Nephron progenitor cell (in vitro differentiated cells): ENCODE results near the gene CTNNBL1.

Experiments
- DNase-seq: peaks from one replicate; pipeline ENCODE4 v3.0.0; 2021
- H3K27ac Mint-ChIP-seq: 2 replicates; pipeline ENCODE4 v1.8.0; 2021; ENCODE audit warnings: mild to moderate bottlenecking, moderate library complexity, mixed read lengths
- H3K27me3 Mint-ChIP-seq: 2 replicates; pipeline ENCODE4 v1.8.0; 2021; ENCODE audit warnings: mild to moderate bottlenecking, low read depth, mixed read lengths; ENCODE audit not compliant: poor library complexity
- H3K36me3 Mint-ChIP-seq: 2 replicates; pipeline ENCODE4 v1.8.0; 2021; ENCODE audit warnings: low read depth, mixed read lengths
- H3K4me1 Mint-ChIP-seq: 2 replicates; pipeline ENCODE4 v1.8.0; 2021; ENCODE audit warnings: mixed read lengths
- H3K4me3 Mint-ChIP-seq: 2 replicates; pipeline ENCODE4 v1.8.0; 2021; ENCODE audit warnings: mild to moderate bottlenecking, moderate library complexity, mixed read lengths
- H3K9me3 Mint-ChIP-seq: 2 replicates; pipeline ENCODE4 v1.8.0; 2021; ENCODE audit warnings: mild to moderate bottlenecking, moderate library complexity, mixed read lengths
- TF ChIP-seq, protein P1 (sequence below): fragments of 200-600 bp; sonication (generic); IDR thresholded peaks from 2 replicates; pipeline ENCODE4 v1.5.0; 2021; ENCODE audit warnings: antibody characterized with exemption

CTNNBL1 gene

DNA sequence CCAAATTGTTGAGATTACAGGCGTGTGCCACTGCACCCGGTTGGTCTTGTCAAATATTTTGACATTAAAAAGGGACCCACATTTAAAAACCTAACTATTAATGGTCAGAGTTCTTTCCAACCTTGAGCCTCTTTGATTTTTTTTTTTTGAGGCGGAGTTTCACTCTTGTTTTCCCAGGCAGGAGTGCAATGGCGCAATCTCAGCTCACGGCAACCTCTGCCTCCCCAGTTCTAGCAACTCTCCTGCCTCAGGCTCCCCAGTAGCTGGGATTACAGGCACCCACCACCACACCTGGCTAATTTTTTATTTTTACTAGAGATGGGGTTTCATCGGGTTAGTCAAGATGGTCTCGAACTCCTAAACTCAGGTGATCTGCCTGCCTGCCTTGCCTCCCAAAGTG lies 31.3 kb downstream of the CTNNBL1 start:
- no peak overlapping the region for H3K27ac Mint-ChIP-seq
- TF ChIP-seq, protein P1, sequence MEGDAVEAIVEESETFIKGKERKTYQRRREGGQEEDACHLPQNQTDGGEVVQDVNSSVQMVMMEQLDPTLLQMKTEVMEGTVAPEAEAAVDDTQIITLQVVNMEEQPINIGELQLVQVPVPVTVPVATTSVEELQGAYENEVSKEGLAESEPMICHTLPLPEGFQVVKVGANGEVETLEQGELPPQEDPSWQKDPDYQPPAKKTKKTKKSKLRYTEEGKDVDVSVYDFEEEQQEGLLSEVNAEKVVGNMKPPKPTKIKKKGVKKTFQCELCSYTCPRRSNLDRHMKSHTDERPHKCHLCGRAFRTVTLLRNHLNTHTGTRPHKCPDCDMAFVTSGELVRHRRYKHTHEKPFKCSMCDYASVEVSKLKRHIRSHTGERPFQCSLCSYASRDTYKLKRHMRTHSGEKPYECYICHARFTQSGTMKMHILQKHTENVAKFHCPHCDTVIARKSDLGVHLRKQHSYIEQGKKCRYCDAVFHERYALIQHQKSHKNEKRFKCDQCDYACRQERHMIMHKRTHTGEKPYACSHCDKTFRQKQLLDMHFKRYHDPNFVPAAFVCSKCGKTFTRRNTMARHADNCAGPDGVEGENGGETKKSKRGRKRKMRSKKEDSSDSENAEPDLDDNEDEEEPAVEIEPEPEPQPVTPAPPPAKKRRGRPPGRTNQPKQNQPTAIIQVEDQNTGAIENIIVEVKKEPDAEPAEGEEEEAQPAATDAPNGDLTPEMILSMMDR, result no peak
- no peak overlapping the region for H3K4me3 Mint-ChIP-seq
- peaks cover 14% of the 10 kb centered on the region for H3K9me3 Mint-ChIP-seq
- H3K36me3 Mint-ChIP-seq, result peaks cover 15% of the 10 kb centered on the region
- H3K27me3 Mint-ChIP-seq, result peaks cover 3% of the 10 kb centered on the region
- peaks cover 52% of the 10 kb centered on the region for H3K4me1 Mint-ChIP-seq
- no peak for DNase-seq

GRCh38 chr20:37725855-37726254 lies 32.0 kb downstream of the CTNNBL1 start:
- H3K4me1 Mint-ChIP-seq, result peaks cover 56% of the 10 kb centered on the region
- DNase-seq, result no peak
- TF ChIP-seq, protein P1, result no peak

GRCh38 chr20:37726321-37726720 lies 32.5 kb downstream of the CTNNBL1 start:
- H3K36me3 Mint-ChIP-seq, result peaks cover 9% of the 10 kb centered on the region
- H3K27me3 Mint-ChIP-seq, result peaks cover 3% of the 10 kb centered on the region
- TF ChIP-seq, protein P1, result no peak
- no peak overlapping the region for H3K27ac Mint-ChIP-seq
- H3K4me1 Mint-ChIP-seq, result peaks cover 56% of the 10 kb centered on the region
- H3K9me3 Mint-ChIP-seq, result peaks cover 7% of the 10 kb centered on the region
- DNase-seq, result no peak
- H3K4me3 Mint-ChIP-seq, result no peak overlapping the region

More at GRCh38 chr20:37725855-37726254, 32.0 kb downstream of the CTNNBL1 start:
- H3K27ac Mint-ChIP-seq, result no peak overlapping the region
- peaks cover 12% of the 10 kb centered on the region for H3K36me3 Mint-ChIP-seq
- peaks cover 3% of the 10 kb centered on the region for H3K27me3 Mint-ChIP-seq
- peaks cover 12% of the 10 kb centered on the region for H3K9me3 Mint-ChIP-seq
- H3K4me3 Mint-ChIP-seq, result no peak overlapping the region

DNA sequence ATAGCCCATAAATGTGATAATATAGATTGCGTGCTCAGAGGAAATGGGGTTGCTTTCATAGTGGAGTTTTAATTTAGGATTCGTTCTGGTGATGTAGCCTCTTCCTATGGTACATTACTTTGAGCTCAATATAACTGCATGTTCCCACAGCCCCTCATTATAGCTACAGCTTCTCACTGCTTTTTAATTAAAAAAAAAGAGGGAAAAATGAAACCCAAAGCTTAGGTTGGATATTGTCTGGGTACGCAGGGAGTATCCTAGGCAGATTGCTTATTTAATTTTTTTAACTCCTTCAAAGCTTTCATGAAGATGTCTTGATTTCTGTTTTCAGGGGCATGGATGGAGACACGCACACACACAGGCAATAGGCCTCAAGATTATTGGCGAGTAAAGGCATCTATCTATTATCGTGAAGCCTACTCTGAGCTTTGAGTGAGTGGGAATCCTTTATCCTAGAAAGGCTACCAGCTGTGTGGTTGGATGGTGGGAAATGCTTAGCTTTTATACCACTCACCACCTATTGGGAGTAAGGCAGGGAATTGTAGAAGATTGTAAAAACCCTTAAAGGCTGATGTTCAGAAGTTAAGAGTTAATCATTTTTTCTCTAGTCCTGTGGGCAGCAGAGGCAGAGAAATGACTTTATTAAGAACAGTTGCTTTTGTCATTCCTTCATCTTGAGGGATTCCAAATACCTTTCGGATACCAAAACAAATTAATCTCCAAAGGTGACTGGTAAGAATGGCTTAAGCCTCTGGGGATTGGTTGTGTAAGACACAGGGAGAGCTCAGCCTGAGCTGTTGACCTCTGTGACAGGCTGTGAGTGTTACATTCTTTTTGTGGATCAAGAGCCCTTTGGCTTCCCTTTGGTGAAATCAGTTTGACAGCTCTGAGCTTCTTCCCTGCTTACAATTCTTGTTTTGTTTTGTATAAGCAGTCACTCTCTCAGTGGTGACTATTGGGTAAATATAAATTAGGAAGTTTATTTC lies 33.4 kb downstream of the CTNNBL1 start:
- Mint-ChIP-seq H3K4me3 (no peak overlapping the region), H3K27ac (peak overlapping the region; percentile 65), H3K27me3 (no peaks in the 10 kb centered on the region), H3K9me3 (no peaks in the 10 kb centered on the region), H3K4me1 (peaks cover 56% of the 10 kb centered on the region), H3K36me3 (peaks cover 10% of the 10 kb centered on the region)
- no peak for DNase-seq
- TF ChIP-seq, protein P1, result no peak

- TF ChIP-seq, protein P1, result no peak
- Mint-ChIP-seq H3K4me1 (peaks cover 61% of the 10 kb centered on the region), H3K36me3 (peaks cover 15% of the 10 kb centered on the region), H3K27me3 (no peaks in the 10 kb centered on the region), H3K27ac (peak overlapping the region; percentile 34), H3K9me3 (no peaks in the 10 kb centered on the region), H3K4me3 (no peak overlapping the region)
- DNase-seq, result no peak
Measured at GRCh38 chr20:37727957-37728634, 34.3 kb downstream of the CTNNBL1 start.
